CD14-positive monocyte (primary cell): ENCODE measurements around the gene ESRRB. TPM values are rescaled to one million over a fixed set of nuclear protein-coding genes. Genes with fewer than 3 reads are reported as not detected.

ENCODE experiments used
- DNase-seq, 3 donors: peaks; one replicate each; pipeline ENCODE4 v3.0.0-alpha.2; 2011 to 2022
- H2AFZ ChIP-seq: 2 replicates; pipeline ENCODE4 v1.6.0; 2012; ENCODE audit warnings: mild to moderate bottlenecking, low read depth, low read length, inconsistent platforms; ENCODE audit not compliant: insufficient read depth, poor library complexity, severe bottlenecking
- H3K27ac ChIP-seq, 2 donors: 1 replicate in 1 of 2; 2 replicates in 1 of 2; pipeline ENCODE4 v1.5.1; 2012 to 2013; ENCODE audit warnings: low read length in 2 of 2, control low read depth in 1 of 2, inconsistent platforms in 1 of 2, low read depth in 1 of 2, mild to moderate bottlenecking in 1 of 2
- H3K27me3 ChIP-seq, 2 donors: one replicate each; pipeline versions ENCODE4 v1.6.0 to v1.6.1; 2011 to 2013; ENCODE audit warnings: low read length in 2 of 2; ENCODE audit not compliant: control insufficient read depth in 2 of 2, insufficient read depth in 2 of 2
- H3K36me3 ChIP-seq, 2 donors: replicated peaks in 1 of 2; 1 replicate in 1 of 2; 2 replicates in 1 of 2; pipeline versions ENCODE4 v1.5.1 to v1.6.1; 2012 to 2013; ENCODE audit warnings: low read length in 2 of 2, control low read depth in 1 of 2, inconsistent platforms in 1 of 2, mild to moderate bottlenecking in 1 of 2; ENCODE audit not compliant: insufficient read depth in 2 of 2, control insufficient read depth in 1 of 2
- H3K4me1 ChIP-seq, 2 donors: 1 replicate in 1 of 2; 2 replicates in 1 of 2; pipeline versions ENCODE4 v1.5.1 to v1.6.1; 2012 to 2013; ENCODE audit warnings: low read length in 2 of 2, control low read depth in 1 of 2, inconsistent platforms in 1 of 2, mild to moderate bottlenecking in 1 of 2, moderate library complexity in 1 of 2; ENCODE audit not compliant: insufficient read depth in 2 of 2, control insufficient read depth in 1 of 2
- H3K4me2 ChIP-seq: replicated peaks from 2 replicates; pipeline ENCODE3; 2012; ENCODE audit warnings: low read length, moderate library complexity, mild to moderate bottlenecking; ENCODE audit not compliant: poor library complexity, severe bottlenecking; ENCODE audit errors: extremely low read depth
- H3K4me3 ChIP-seq, 3 experiments: fragments of 200-600 bp in 1 of 3; sonication (generic) in 1 of 3; replicated peaks in 1 of 3; 1 replicate in 2 of 3; 2 replicates in 1 of 3; pipeline ENCODE4 v1.5.1; 2011 to 2013; ENCODE audit warnings: low read length in 3 of 3, mild to moderate bottlenecking in 3 of 3, control low read depth in 2 of 3, low read depth in 2 of 3, inconsistent platforms in 1 of 3, moderate library complexity in 1 of 3
- H3K79me2 ChIP-seq: 2 replicates; pipeline ENCODE4 v1.6.0; 2012; ENCODE audit warnings: mild to moderate bottlenecking, control low read depth, inconsistent platforms, low read length, moderate library complexity; ENCODE audit not compliant: insufficient read depth
- H3K9ac ChIP-seq: 2 replicates; pipeline ENCODE4 v1.6.0; 2017; ENCODE audit warnings: low read length, mild to moderate bottlenecking; ENCODE audit not compliant: insufficient read depth, poor library complexity, severe bottlenecking
- H3K9me3 ChIP-seq, 2 donors: replicated peaks in 1 of 2; 1 replicate in 1 of 2; 2 replicates in 1 of 2; pipeline versions ENCODE4 v1.5.1 to v1.6.1; 2012 to 2013; ENCODE audit warnings: low read length in 2 of 2, control low read depth in 1 of 2; ENCODE audit not compliant: control insufficient read depth in 1 of 2, insufficient read depth in 1 of 2
- H4K20me1 ChIP-seq: 2 replicates; pipeline ENCODE4 v1.6.0; 2012; ENCODE audit warnings: mild to moderate bottlenecking, low read length, control low read depth, moderate library complexity; ENCODE audit not compliant: insufficient read depth
- H3K27ac Mint-ChIP-seq, 7 donors: one replicate each; pipeline ENCODE4 v1.8.0; 2020; ENCODE audit warnings: mild to moderate bottlenecking in 7 of 7, mixed read lengths in 7 of 7, moderate library complexity in 6 of 7, inconsistent platforms in 2 of 7
- H3K27me3 Mint-ChIP-seq, 3 donors: one replicate each; pipeline ENCODE4 v1.8.0; 2021 to 2022; ENCODE audit warnings: low read depth in 3 of 3, mild to moderate bottlenecking in 3 of 3, mixed read lengths in 3 of 3, moderate library complexity in 3 of 3, inconsistent platforms in 1 of 3
- H3K36me3 Mint-ChIP-seq, 2 donors: one replicate each; pipeline ENCODE4 v1.8.0; 2020; ENCODE audit warnings: mixed read lengths in 2 of 2, inconsistent platforms in 1 of 2, mild to moderate bottlenecking in 1 of 2
- H3K4me1 Mint-ChIP-seq: one replicate; pipeline ENCODE4 v1.8.0; 2020; ENCODE audit warnings: mild to moderate bottlenecking, mixed read lengths
- H3K4me3 Mint-ChIP-seq, 2 donors: one replicate each; pipeline ENCODE4 v1.8.0; 2020; ENCODE audit warnings: mild to moderate bottlenecking in 2 of 2, mixed read lengths in 2 of 2, moderate library complexity in 1 of 2
- H3K9me3 Mint-ChIP-seq, 7 donors: one replicate each; pipeline ENCODE4 v1.8.0; 2020 to 2022; ENCODE audit warnings: mixed read lengths in 7 of 7, mild to moderate bottlenecking in 6 of 7, moderate library complexity in 6 of 7, inconsistent platforms in 2 of 7
- CTCF ChIP-seq: fragments of 200-600 bp; IDR thresholded peaks from one replicate; pipeline ENCODE4 v1.8.0; 2022; ENCODE audit warnings: antibody characterized with exemption, mild to moderate bottlenecking
- WGBS: methylation state at CpG from one replicate; pipeline ENCODE4 v1.1.5; 2013; ENCODE audit warnings: missing lambda C conversion rate; ENCODE audit not compliant: insufficient coverage; 5-methylcytosine and 5-hydroxymethylcytosine counted together
- intact Hi-C, 2 donors: fragments of 100-400 bp; cut with micrococcal nuclease; formaldehyde crosslinking; loops; one replicate each; pipeline versions ENCODE4 v1.15.0 to v1.15.1; 2023
- polyA plus RNA-seq, 3 donors: library from polyadenylated mRNA; depleted of rRNA in 1 of 3; unstranded in 2 of 3; stranded (reverse) in 1 of 3; fragments of 300-500 nt in 2 of 3; fragments of >200 nt in 1 of 3; fragmentation: Illumina TruSeq in 2 of 3; gene quantifications; 1 replicate in 2 of 3; 2 replicates in 1 of 3; pipeline ENCODE4 v1.2.3, GENCODE V29; 2012 to 2021

Gene ESRRB
- polyA plus RNA-seq, 3 donors: 0.03 TPM; not detected in 2

- Mint-ChIP-seq H3K27me3 (peaks cover 2 to 8% (median 8%) of the 10 kb centered on the region in 3 donors), H3K4me3 (no peak overlapping the region), H3K36me3 (no peaks in the 10 kb centered on the region), H3K4me1 (no peaks in the 10 kb centered on the region), H3K27ac (no peak overlapping the region), H3K9me3 (peaks cover 0 to 2% (median 0%) of the 10 kb centered on the region in 7 donors)
- Histone ChIP-seq H3K9ac (no peak overlapping the region), H3K27me3 (no peaks in the 10 kb centered on the region), H3K79me2 (no peaks in the 10 kb centered on the region), H4K20me1 (no peaks in the 10 kb centered on the region), H3K4me1 (no peaks in the 10 kb centered on the region), H2AFZ (no peak overlapping the region), H3K4me2 (no peak overlapping the region), H3K27ac (no peak overlapping the region), H3K9me3 (no peaks in the 10 kb centered on the region), H3K4me3 (no peak overlapping the region), H3K36me3 (no peaks in the 10 kb centered on the region)
- DNase-seq: peak in 1 of 3 donors; percentile 16
- peak; percentile 55 for TF ChIP-seq CTCF
- intact Hi-C loops: no loop called here
- WGBS: 60% methylated on average over 1 of the region's 6 CpGs
Measured at GRCh38 chr14:76514213-76514998, 138.5 kb downstream of the ESRRB start.

GRCh38 chr14:76516884-76517283 is 140.9 kb downstream of the ESRRB start:
- H3K4me1 ChIP-seq: no peaks in the 10 kb centered on the region
- no peaks in the 10 kb centered on the region for H3K4me1 Mint-ChIP-seq
- H3K4me2 ChIP-seq: no peak overlapping the region
- H3K27me3 ChIP-seq: no peaks in the 10 kb centered on the region
- no peak for TF ChIP-seq CTCF
- no peaks in the 10 kb centered on the region for H3K36me3 ChIP-seq
- peaks cover 0 to 7% (median 3%) of the 10 kb centered on the region in 3 donors for H3K27me3 Mint-ChIP-seq
- H3K4me3 ChIP-seq: no peak overlapping the region
- no peak overlapping the region for H3K4me3 Mint-ChIP-seq
- H3K79me2 ChIP-seq: no peaks in the 10 kb centered on the region
- no peak overlapping the region for H2AFZ ChIP-seq
- DNase-seq: no peak
- H3K36me3 Mint-ChIP-seq: no peaks in the 10 kb centered on the region
- H3K27ac Mint-ChIP-seq: no peak overlapping the region
- H4K20me1 ChIP-seq: no peaks in the 10 kb centered on the region
- 32% methylated on average over 3 of the region's 3 CpGs for WGBS
- intact Hi-C loops: no loop called here
- no peak overlapping the region for H3K27ac ChIP-seq
- H3K9me3 Mint-ChIP-seq: peaks cover 2 to 12% (median 8%) of the 10 kb centered on the region in 7 donors
- peaks cover 0 to 2% of the 10 kb centered on the region in 2 donors for H3K9me3 ChIP-seq
- no peak overlapping the region for H3K9ac ChIP-seq
